GM10847 (cell line): ENCODE measurements around the gene COA3.

Experiments
- POLR2A ChIP-seq: IDR thresholded peaks from 2 replicates; pipeline ENCODE4 v1.6.1; 2011; ENCODE audit not compliant: insufficient read length; ENCODE audit errors: extremely low read depth

Gene COA3

GRCh38 chr17:42832213-42832933 is 33.9 kb upstream of the COA3 start:
- no peak for TF ChIP-seq POLR2A

DNA sequence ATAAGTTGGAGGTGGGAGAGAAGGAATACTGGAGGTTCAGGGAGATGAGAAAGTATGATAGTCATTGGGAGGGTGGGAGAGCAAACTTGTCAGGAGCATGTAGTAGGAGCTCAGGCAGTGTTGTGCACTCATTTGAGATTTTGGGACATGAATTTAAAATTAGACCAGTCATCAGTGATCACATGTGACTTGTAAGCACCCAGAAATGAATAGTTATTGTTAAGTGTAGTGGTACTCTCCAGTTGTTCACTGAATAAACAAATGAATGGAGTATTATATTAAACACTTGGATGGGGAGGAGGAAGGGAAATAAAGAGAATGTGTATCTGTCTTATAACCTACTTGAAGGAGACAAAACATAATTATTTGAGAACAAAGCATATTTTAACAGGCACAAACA is 32.5 kb upstream of the COA3 start:
- TF ChIP-seq POLR2A = no peak

GRCh38 chr17:42827472-42827871 is 29.0 kb upstream of the COA3 start:
- no peak for TF ChIP-seq POLR2A

DNA sequence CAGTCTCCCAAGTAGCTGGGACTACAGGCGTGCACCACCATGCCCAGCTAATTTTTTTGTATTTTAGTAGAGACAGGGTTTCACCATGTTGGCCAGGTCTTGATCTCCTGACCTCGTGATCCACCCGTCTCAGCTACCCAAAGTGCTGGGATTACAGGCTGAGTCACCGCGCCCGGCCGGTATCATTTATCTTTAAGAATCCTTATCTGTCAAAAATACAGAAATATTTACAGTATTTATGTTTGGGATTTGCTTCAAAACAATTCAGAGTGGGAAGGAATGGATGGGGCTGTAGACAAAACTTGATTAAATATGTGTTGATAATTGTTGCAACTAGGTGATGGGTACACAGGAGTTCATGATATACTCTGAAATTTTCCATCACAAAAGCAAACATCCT is 22.7 kb upstream of the COA3 start:
- no peak for TF ChIP-seq POLR2A

GRCh38 chr17:42819939-42820535 is 21.5 kb upstream of the COA3 start:
- no peak for TF ChIP-seq POLR2A

GRCh38 chr17:42818379-42818778 is 19.9 kb upstream of the COA3 start:
- TF ChIP-seq POLR2A = no peak

- TF ChIP-seq POLR2A = no peak
These were observed 19.4 kb upstream of the COA3 start for GRCh38 chr17:42817866-42818265.

- TF ChIP-seq POLR2A = no peak
These were observed 16.3 kb upstream of the COA3 start for GRCh38 chr17:42814633-42815399.

- TF ChIP-seq POLR2A = no peak
These were observed 10.7 kb upstream of the COA3 start for GRCh38 chr17:42809250-42809649.

DNA sequence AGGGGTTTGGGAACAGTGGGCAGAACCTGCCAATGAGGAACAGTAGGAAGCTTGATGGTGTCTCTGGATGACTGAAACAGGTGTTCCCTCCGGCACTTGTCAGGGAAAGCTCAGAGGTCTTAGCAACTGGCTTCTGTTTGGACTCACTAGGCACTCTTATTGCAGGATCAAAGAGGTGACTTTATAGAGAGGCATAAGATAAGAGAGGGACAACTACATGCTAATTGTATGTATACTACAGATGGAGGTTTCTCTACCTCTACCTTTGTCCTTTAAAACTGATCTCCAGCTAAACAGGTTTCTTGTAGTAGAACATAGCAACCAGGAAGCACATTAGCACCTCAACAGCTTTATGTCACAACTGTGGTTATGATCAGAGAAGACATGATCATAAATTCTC is 7.7 kb upstream of the COA3 start:
- TF ChIP-seq POLR2A = no peak

- no peak for TF ChIP-seq POLR2A
These were observed 6.4 kb upstream of the COA3 start for GRCh38 chr17:42804918-42805367.

DNA sequence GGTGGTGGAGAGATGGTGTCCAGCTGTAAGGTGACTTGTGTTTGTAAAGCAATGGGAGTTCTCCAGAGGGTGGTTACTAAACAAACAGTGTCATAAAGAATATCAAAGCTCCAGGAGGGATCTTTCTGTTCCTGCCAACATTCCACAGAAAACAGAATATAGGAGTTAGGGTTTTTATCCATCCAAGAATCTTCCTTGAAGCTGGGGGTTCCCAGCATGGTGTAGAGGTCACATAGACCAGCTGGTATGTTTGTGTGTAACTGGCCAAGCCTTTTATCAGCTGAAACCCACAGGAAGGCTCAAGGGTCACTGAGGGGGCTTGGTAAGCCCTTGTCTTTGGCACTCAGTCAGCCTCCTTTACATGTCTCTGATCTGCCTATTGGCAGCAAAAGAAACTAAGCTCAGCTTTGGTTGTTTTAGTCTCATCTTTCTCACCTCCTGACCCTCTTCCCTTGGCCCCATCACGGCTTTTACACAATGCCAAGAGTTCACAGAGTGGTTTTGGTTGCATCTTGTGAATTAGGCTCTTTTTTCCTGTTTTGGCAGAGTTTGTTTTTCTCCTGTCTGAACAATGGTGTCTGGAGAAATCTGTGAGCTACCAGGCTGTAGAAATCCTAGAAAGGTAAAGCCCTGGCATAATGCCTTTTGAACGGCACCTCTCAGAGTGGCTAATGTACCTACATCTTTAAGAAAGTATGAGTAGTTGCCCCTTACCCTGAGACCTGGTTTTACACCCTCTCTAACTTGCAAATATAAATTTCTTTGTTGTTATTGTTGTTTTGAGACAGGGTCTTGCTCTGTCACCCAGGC is 4.8 kb upstream of the COA3 start:
- TF ChIP-seq POLR2A = no peak

DNA sequence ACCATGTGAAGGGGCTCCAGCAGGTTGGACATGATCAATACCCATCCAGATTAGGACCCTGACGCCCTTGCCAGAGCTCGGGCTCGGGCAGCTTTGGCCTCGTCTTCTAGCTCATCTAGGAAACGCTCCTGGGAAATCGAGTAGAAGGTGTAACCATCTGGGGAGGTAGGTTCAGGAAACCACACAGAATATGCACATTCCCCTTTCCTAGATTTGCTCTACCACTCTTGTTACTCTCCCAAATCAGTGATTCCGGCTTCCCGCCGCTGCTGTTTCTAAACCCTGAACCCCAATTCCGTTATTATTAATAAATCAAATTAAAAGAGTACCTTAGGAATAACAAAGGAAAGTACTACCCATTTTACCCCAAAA is 507 bp downstream of the COA3 start:
- TF ChIP-seq POLR2A = no peak

GRCh38 chr17:42797067-42798007 is 1.2 kb downstream of the COA3 start:
- TF ChIP-seq POLR2A = no peak
